ENCODE measurements around the gene ZNF23.
A peak's percentile ranks its signal among the peaks of the same experiment; 100 is the strongest.
"Not testable (repeated sequence)": the region's sequence is repeated elsewhere in the genome, so short reads cannot be mapped to it uniquely, and the experiment has no call there.

Gene ZNF23

DNA sequence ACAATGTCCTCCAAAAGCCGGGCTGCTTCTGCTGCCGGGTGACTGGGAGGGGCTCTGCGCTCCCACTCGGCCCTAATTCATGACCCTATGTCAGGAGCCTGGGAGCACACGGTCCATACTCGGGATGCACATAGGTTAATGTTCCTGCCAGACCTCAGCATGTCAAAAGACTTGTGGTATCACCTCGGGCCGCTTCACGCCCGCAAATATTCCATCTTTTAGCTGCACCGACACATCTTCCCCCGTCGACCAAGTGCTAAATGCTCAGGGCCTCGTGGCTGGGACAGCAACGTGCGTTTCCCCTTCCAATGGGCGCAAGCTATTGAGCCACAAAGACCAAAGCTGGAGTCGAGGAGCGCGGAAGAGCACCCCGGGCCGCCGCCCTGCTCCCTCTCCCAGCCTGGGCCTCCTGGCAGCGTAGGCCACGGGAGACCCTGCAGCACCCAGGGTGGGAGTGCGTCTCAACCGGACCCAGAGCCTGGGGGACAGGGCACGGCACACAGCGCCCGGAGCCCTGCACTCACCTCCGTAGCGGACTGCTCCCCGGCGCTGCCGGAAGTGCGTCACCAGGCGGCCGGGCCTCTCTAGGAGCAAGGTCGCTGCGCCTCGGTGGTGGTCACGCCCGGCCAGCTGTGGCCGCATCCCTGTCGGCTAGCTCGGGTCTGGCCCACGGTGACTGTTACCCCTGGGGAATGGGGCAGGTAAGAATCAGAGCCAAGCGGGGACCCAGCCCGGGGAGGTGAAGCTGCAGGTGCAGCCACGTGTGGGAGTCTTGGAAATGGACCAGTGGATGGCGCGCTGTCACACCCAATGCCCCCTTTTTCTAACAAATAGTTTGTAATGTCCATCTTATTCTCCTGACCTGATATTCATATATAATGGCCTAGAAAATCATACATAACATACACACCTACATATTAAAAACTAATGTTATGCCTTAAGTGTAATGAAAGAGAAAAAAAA, at the start of gene ZNF23:
ZNF23 (minus strand) TSS at position 562 of the 963 bp plus-strand sequence. CDS start 5,451 bp downstream, outside the sequence.
- no peak for DNase-seq

- no peak for DNase-seq
Observed at GRCh38 chr16:71507061-71507460, 45.0 kb upstream of the ZNF23 start.

DNA sequence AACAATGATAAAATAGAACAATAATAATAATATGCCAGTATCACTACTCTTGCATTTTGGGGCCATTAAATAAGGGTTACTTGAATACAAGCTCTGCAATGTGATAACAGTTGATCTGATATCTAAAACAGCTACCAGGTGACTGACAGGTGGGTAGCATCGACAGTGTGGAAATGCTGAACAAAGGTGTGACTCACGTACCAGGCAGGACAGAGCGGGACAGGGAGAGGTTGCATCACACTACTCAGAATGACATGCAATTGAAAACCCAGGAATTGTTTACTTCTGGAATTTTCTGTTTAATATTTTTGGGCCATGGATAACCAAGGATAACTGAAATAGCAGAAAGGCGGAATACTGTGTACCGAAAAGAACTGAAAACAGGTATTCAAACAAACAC, 42.9 kb upstream of the ZNF23 start:
- DNase-seq: no peak

DNA sequence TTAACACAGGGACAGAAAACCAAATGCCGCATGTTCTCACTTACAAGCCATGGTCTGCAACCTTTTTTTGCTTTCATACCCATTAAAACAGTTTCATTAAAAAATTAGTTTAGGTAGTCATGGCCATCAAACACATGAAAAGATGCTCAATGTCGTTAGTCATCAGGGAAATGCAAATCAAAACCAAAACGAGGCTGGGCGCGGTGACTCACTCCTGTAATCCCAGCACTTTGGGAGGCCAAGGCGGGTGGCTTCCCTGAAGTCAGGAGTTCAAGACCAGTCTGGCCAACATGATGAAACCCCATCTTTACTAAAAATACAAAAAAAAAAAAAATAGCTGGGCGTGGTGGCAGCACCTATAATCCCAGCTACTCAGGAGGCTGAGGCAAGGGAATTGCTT, 42.0 kb upstream of the ZNF23 start:
- not testable (repeated sequence) for DNase-seq

GRCh38 chr16:71501547-71501946, 39.5 kb upstream of the ZNF23 start:
- DNase-seq: no peak

DNA sequence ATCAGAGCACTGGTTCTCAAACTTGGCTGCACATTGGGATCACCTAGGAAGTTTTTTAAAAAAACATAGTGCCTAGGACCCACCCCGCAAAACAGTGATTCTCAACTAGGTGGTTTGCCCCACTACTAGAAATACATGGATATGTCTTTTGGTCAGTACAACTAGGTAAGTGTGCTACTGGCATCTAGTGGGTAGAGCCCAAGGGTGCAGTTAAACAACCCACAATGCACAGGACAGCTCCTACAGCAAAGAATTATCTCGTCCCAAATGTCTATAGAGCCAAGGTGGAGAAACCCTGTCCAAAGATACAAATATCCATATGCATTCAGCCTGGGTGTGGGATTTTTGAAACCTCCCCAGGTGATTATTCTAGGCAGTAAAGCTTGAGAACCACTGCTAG, 38.9 kb upstream of the ZNF23 start:
- DNase-seq: no peak

- DNase-seq: no peak
Observed at GRCh38 chr16:71499775-71500364, 37.8 kb upstream of the ZNF23 start.

DNA sequence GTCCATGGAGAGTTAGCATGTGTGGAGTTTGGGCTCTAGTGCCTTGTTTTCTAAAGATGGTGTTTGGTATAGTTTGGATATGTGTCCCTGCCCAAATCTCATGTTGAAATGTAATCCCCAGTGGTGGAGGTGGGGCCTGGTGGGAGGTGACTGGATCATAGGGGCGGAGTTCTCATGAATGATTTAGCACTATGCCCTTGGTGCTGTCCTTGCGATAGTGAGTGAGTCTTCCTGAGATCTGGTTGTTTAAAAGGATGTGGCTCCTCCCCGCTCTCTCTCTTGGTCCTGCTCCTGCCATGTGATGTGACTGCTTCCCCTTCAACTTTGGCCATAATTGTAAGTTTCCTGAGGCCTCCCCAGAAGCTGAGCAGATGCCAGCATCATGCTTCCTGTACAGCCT, 36.0 kb upstream of the ZNF23 start:
- DNase-seq: no peak

- DNase-seq: no peak
Observed at GRCh38 chr16:71493213-71493612, 31.2 kb upstream of the ZNF23 start.

GRCh38 chr16:71492786-71493185, 30.7 kb upstream of the ZNF23 start:
- no peak for DNase-seq

DNA sequence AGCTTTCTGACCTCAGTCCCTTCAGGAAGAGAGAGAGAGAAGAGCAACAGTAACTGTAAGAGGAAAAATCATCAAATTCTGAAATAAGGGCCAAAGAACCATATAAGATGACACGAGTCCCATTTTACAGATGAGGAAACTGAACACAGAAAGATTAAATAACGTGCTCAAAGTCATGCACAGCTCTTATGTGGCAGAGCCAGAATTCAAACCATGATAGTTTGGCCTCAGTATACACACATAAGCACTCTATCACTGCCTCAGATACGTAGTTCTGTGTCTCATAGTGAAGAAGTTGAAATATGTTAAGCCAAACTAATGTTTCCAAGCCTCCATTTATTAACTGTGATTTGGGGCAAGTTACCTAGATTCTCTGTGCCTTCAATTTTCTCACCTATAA, 29.0 kb upstream of the ZNF23 start:
- DNase-seq: no peak

DNA sequence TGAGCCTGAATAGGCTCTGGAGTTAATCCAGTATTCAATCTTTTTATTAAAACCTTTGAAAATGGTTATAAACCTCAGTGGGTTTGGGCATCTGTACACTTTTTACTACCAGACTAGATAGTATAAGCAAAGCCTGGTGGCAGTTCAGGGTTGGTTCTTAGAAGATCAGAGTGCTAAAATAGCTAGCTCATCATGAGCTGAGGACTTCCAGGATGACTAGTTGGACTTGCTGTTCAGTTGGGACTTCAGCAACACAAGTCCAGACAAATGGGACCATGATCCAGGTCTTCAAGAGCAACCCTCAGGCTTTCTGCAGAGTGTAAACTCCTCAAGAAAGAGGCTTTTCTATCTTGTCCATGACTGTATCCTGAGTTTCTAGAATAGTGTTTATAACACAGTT, 28.3 kb upstream of the ZNF23 start:
- no peak for DNase-seq

GRCh38 chr16:71489122-71489521, 27.1 kb upstream of the ZNF23 start, which contains the start of gene ZNF19:
TSS of gene ZNF19 (minus strand) at chr16:71489324. CDS start at chr16:71482114, 7,210 bp downstream.
- DNase-seq: no peak

- peak; percentile 30 for DNase-seq
Observed at GRCh38 chr16:71484006-71484893, 22.2 kb upstream of the ZNF23 start.

DNA sequence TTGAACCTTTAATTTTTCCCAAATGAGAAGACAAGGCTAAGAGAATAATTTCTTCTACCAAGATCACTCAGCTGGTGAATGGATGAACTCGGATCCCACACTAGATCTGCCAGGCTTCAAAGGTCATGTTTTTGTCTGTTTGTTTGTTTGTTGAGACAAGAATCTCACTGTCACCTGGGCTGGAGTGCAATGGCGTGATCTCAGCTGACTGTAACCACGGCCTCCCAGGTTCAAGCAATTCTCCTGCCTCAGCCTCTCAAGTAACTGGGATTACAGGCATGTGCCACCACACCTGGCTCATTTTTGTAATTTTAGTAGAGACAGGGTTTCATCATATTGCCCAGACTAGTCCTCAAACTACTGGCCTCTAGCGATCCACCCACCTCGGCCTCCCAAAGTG, 20.5 kb upstream of the ZNF23 start:
- no peak for DNase-seq

DNA sequence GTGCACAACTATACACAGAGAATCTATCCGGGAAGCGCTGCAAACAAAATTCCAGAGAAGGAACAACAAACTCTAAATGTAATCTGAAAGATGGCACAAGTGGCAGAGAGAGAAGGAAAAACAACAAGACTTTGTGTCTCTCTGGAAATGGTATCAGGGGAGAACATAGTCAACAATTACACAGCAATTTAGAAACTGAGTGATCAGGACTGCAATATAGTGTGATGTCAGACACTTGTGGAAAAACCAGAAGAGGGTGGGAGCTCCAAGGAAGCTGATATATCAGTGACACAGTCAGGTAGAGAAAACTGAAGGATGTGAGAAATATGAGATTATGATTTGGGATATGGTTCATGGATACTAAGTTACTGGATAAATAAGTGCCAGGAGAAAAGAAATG, 18.9 kb upstream of the ZNF23 start:
- no peak for DNase-seq

DNA sequence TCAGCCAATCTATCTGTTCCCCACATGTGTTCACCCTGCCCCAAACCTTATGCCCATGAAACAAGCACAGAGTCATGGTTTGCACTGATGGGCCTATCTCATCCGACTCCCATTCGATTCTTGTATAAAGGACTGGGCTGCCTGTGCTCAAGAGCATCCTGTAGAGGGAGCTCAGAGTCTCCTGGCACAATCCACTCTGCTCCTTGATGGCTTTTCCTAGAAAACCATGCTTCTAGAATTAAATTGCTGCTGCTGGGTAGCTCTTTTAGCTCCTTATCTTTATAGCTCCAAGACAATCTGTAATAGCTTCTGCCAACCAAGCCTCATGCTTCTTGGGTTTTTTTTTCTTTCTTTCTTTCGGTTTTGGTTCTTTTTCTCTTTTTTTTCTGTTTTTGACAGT, 17.4 kb upstream of the ZNF23 start:
- DNase-seq: no peak

- no peak for DNase-seq
Observed at GRCh38 chr16:71476457-71477124, 14.5 kb upstream of the ZNF23 start.

DNA sequence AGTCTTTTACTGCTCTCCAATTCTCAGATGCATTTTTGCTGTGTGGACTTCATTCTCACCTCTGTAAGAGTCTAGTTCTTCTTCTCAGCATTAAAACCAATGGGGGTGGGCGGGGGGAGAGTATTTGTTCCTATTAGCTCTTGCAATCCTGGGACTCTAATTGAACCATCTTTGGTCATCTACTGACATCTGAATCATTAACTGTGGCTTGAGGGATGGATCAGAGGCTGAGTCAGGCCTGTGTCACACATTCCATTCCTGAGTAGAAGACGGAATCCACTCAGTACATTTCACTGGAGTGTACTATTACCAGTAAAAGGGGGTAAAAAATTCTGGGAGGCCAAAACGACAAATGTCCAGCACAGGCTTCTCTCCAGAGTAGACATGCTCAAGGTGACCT, 12.8 kb upstream of the ZNF23 start:
- no peak for DNase-seq

DNA sequence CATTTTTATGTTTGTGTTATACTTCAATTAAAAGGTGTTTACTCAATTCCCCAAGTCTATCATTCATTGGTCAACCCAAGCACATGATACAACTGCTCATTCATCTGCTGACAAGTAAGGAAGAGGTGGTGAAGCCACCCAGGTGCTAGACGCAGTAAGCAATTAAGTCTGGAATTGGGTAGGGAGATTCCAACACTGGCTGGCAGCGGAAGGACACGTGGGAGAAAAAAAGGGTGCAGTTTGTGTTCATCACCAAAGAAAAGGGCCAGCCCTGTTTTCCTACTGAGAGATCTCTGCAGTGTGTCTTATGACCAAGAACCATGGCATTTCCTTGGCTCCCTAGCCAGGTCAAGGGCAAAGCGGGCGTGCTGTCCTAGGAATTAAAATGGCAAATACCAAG, 11.8 kb upstream of the ZNF23 start:
- DNase-seq: no peak

- no peak for DNase-seq
Observed at GRCh38 chr16:71472931-71473330, 10.9 kb upstream of the ZNF23 start.

DNA sequence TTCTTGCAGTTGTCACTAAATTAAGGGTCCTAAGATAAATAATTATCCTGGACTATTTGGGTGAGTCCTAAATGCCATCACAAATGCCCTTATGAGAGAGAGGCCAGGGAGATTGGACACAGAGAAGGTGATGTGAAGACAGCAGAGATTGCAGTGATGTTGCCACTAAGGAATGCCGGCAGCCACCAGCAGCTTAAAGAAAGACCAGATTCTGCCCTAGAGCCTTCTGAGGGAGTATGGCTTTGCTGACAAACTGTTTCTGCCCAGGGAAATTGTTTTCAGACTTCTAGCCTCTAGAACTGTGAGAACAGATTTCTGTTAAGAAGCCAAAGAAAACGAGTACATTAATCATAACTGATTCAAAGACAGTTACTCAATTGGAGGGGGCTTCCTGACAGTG, 10.0 kb upstream of the ZNF23 start:
- no peak for DNase-seq

DNA sequence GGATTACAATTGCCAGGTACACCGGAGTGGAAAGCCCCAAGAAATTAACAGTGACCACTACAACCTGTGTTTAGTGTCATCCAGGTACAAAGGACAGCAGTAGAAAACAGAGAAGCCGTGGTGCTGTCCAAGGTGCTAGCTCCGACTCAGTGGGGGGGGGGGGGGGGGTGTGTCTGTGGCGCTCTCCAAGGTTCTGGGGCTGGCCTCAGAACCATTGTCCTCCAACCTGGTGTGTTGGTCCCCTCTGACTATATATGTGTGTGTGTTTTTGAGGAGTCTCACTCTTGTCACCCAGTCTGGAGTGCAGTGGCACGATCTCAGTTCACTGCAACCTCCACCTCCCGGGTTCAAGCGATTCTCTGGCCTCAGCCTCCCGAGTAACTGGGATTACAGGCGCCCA, 5.8 kb upstream of the ZNF23 start:
- no peak for DNase-seq
